Karpas-422 (cell line): ENCODE measurements around the gene PADI6. TPM values are rescaled to one million over a fixed set of nuclear protein-coding genes. Genes with fewer than 3 reads are reported as not detected.

ENCODE experiments used
- DNase-seq: peaks from one replicate; pipeline ENCODE4 v3.0.0-alpha.2; 2015
- H2AFZ ChIP-seq: fragments of 200-600 bp; sonication (generic); 2 replicates; pipeline ENCODE4 v1.6.1; 2014; ENCODE audit warnings: antibody characterized with exemption, low read length, mixed read lengths
- H3K27ac ChIP-seq: fragments of 200-600 bp; sonication (generic); 2 replicates; pipeline ENCODE4 v1.5.1; 2014; ENCODE audit warnings: mild to moderate bottlenecking, low read length, moderate library complexity
- H3K27me3 ChIP-seq: fragments of 200-600 bp; sonication (generic); 2 replicates; pipeline ENCODE4 v1.6.1; 2014; ENCODE audit warnings: low read length, mixed read lengths
- H3K36me3 ChIP-seq: fragments of 200-600 bp; sonication (generic); 2 replicates; pipeline ENCODE4 v1.6.1; 2014; ENCODE audit warnings: low read length, mixed read lengths; ENCODE audit not compliant: insufficient read depth
- H3K4me1 ChIP-seq: fragments of 200-600 bp; sonication (generic); 2 replicates; pipeline ENCODE4 v1.6.1; 2014; ENCODE audit warnings: mild to moderate bottlenecking, low read length, mixed read lengths
- H3K4me2 ChIP-seq: fragments of 200-600 bp; sonication (generic); 2 replicates; pipeline ENCODE4 v1.6.1; 2014; ENCODE audit warnings: low read length, low read depth, mild to moderate bottlenecking; ENCODE audit not compliant: poor library complexity, severe bottlenecking
- H3K4me3 ChIP-seq: fragments of 200-600 bp; sonication (generic); 2 replicates; pipeline ENCODE4 v1.5.1; 2014; ENCODE audit warnings: mild to moderate bottlenecking, antibody characterized with exemption, low read length, mixed read lengths
- H3K79me2 ChIP-seq: fragments of 200-600 bp; sonication (generic); 2 replicates; pipeline ENCODE4 v1.6.1; 2014; ENCODE audit warnings: mild to moderate bottlenecking, low read length, mixed read lengths
- H3K9ac ChIP-seq: fragments of 200-600 bp; sonication (generic); 2 replicates; pipeline ENCODE4 v1.6.0; 2014; ENCODE audit warnings: low read length
- H3K9me2 ChIP-seq: fragments of 200-600 bp; sonication (generic), shearing (Covaris generic); replicated peaks from 2 replicates; pipeline ENCODE4 v1.6.0; 2014; ENCODE audit warnings: mild to moderate bottlenecking, low read length, moderate library complexity; ENCODE audit not compliant: insufficient read depth
- H3K9me3 ChIP-seq: fragments of 300-700, 200-600 bp; sonication (generic); 2 replicates; pipeline ENCODE4 v1.6.1; 2014; ENCODE audit warnings: low read length, mixed read lengths
- H4K20me1 ChIP-seq: fragments of 200-600 bp; sonication (generic); 2 replicates; pipeline ENCODE4 v1.6.1; 2014; ENCODE audit warnings: mild to moderate bottlenecking, antibody characterized with exemption, low read length, low read depth; ENCODE audit not compliant: insufficient read depth
- total RNA-seq: library from RNA; depleted of rRNA; stranded (reverse); fragments of >200 nt; shearing (Covaris generic); gene quantifications from 2 replicates; pipeline ENCODE4 v1.2.3, GENCODE V29; 2014; ENCODE audit warnings: low replicate concordance

The PADI6 gene
- total RNA-seq, 1 experiment from 2014 or later: not detected

GRCh38 chr1:17416389-17416788 is 44.4 kb downstream of the PADI6 start:
- Histone ChIP-seq H3K27me3 (no peaks in the 10 kb centered on the region), H2AFZ (no peak overlapping the region), H3K36me3 (peaks cover 76% of the 10 kb centered on the region), H3K4me2 (no peak overlapping the region), H3K27ac (no peak overlapping the region), H3K79me2 (peaks cover 5% of the 10 kb centered on the region), H3K9me2 (no peaks in the 10 kb centered on the region), H3K9ac (no peak overlapping the region), H3K9me3 (no peaks in the 10 kb centered on the region), H3K4me1 (no peaks in the 10 kb centered on the region), H4K20me1 (peaks cover 81% of the 10 kb centered on the region), H3K4me3 (no peak overlapping the region)
- no peak for DNase-seq

- Histone ChIP-seq H3K27ac (no peak overlapping the region), H3K27me3 (no peaks in the 10 kb centered on the region), H4K20me1 (peaks cover 81% of the 10 kb centered on the region), H3K4me2 (no peak overlapping the region), H2AFZ (no peak overlapping the region), H3K4me1 (no peaks in the 10 kb centered on the region), H3K36me3 (peaks cover 71% of the 10 kb centered on the region), H3K79me2 (peaks cover 21% of the 10 kb centered on the region), H3K4me3 (no peak overlapping the region), H3K9me2 (no peaks in the 10 kb centered on the region), H3K9me3 (no peaks in the 10 kb centered on the region), H3K9ac (no peak overlapping the region)
- DNase-seq: peak; percentile 62
Observed at GRCh38 chr1:17419626-17420328, 47.8 kb downstream of the PADI6 start.

GRCh38 chr1:17420391-17420918 is 48.5 kb downstream of the PADI6 start:
- Histone ChIP-seq H3K27me3 (no peaks in the 10 kb centered on the region), H4K20me1 (peaks cover 81% of the 10 kb centered on the region)

GRCh38 chr1:17422461-17422860 is 50.5 kb downstream of the PADI6 start:
- no peak overlapping the region for H3K4me2 ChIP-seq
- H3K27ac ChIP-seq: no peak overlapping the region
- no peaks in the 10 kb centered on the region for H3K4me1 ChIP-seq
- H2AFZ ChIP-seq: no peak overlapping the region
- H3K4me3 ChIP-seq: no peak overlapping the region
- DNase-seq: no peak
- H3K79me2 ChIP-seq: peaks cover 46% of the 10 kb centered on the region
- peaks cover 64% of the 10 kb centered on the region for H3K36me3 ChIP-seq
- H3K9me3 ChIP-seq: no peaks in the 10 kb centered on the region
- H4K20me1 ChIP-seq: peaks cover 86% of the 10 kb centered on the region
- no peaks in the 10 kb centered on the region for H3K27me3 ChIP-seq
- H3K9ac ChIP-seq: no peak overlapping the region
- no peaks in the 10 kb centered on the region for H3K9me2 ChIP-seq

More at GRCh38 chr1:17420391-17420918, 48.5 kb downstream of the PADI6 start:
- Histone ChIP-seq H3K27ac (no peak overlapping the region), H2AFZ (no peak overlapping the region), H3K4me2 (no peak overlapping the region), H3K79me2 (peaks cover 28% of the 10 kb centered on the region), H3K9me3 (no peaks in the 10 kb centered on the region), H3K4me3 (no peak overlapping the region), H3K9ac (no peak overlapping the region), H3K9me2 (no peaks in the 10 kb centered on the region), H3K36me3 (peaks cover 73% of the 10 kb centered on the region), H3K4me1 (no peaks in the 10 kb centered on the region)
- no peak for DNase-seq

- peaks cover 90% of the 10 kb centered on the region for H4K20me1 ChIP-seq
- H3K9me2 ChIP-seq: no peaks in the 10 kb centered on the region
- peaks cover 63% of the 10 kb centered on the region for H3K36me3 ChIP-seq
- no peak overlapping the region for H3K9ac ChIP-seq
- H3K27ac ChIP-seq: no peak overlapping the region
- no peaks in the 10 kb centered on the region for H3K27me3 ChIP-seq
- H3K4me3 ChIP-seq: no peak overlapping the region
- no peak for DNase-seq
- H3K4me1 ChIP-seq: no peaks in the 10 kb centered on the region
- no peak overlapping the region for H2AFZ ChIP-seq
- peaks cover 59% of the 10 kb centered on the region for H3K79me2 ChIP-seq
- H3K9me3 ChIP-seq: no peaks in the 10 kb centered on the region
- no peak overlapping the region for H3K4me2 ChIP-seq
Observed at GRCh38 chr1:17423781-17424245, 51.8 kb downstream of the PADI6 start.

GRCh38 chr1:17425806-17426600 is 54.0 kb downstream of the PADI6 start:
- Histone ChIP-seq H3K4me2 (no peak overlapping the region), H3K27me3 (no peaks in the 10 kb centered on the region), H3K9me3 (no peaks in the 10 kb centered on the region), H4K20me1 (peaks cover 85% of the 10 kb centered on the region), H3K27ac (no peak overlapping the region), H2AFZ (no peak overlapping the region), H3K4me1 (no peaks in the 10 kb centered on the region), H3K9me2 (no peaks in the 10 kb centered on the region), H3K79me2 (peaks cover 75% of the 10 kb centered on the region), H3K4me3 (no peak overlapping the region), H3K9ac (no peak overlapping the region), H3K36me3 (peaks cover 56% of the 10 kb centered on the region)
- no peak for DNase-seq

GRCh38 chr1:17427696-17428660 is 56.0 kb downstream of the PADI6 start:
- Histone ChIP-seq H2AFZ (no peak overlapping the region), H3K4me3 (no peak overlapping the region), H3K9me3 (no peaks in the 10 kb centered on the region), H3K79me2 (peaks cover 89% of the 10 kb centered on the region), H3K9ac (no peak overlapping the region), H3K36me3 (peaks cover 59% of the 10 kb centered on the region), H3K4me1 (no peaks in the 10 kb centered on the region), H3K4me2 (no peak overlapping the region), H4K20me1 (peaks cover 86% of the 10 kb centered on the region), H3K9me2 (no peaks in the 10 kb centered on the region), H3K27me3 (no peaks in the 10 kb centered on the region), H3K27ac (no peak overlapping the region)
- DNase-seq: no peak
